GM21576 (cell line): Measurements from ENCODE around the gene PPP1R27.
A peak's percentile ranks its signal among the peaks of the same experiment; 100 is the strongest.
"Not testable (repeated sequence)": the region's sequence is repeated elsewhere in the genome, so short reads cannot be mapped to it uniquely, and the experiment has no call there.

Experiments used
- ATAC-seq: cut with Tn5 transposase; IDR thresholded peaks from one replicate; pipeline ENCODE4 v1.9.1; 2021; ENCODE audit warnings: mild to moderate bottlenecking, moderate library complexity; ENCODE audit not compliant: unreplicated experiment

The PPP1R27 gene

GRCh38 chr17:81842725-81843504 lies 8.1 kb upstream of the PPP1R27 start:
- ATAC-seq: no peak

GRCh38 chr17:81842378-81842724 lies 7.5 kb upstream of the PPP1R27 start:
- no peak for ATAC-seq

GRCh38 chr17:81841866-81842265 lies 7.0 kb upstream of the PPP1R27 start:
- ATAC-seq: no peak

GRCh38 chr17:81840826-81841778 lies 6.3 kb upstream of the PPP1R27 start:
- ATAC-seq: no peak

GRCh38 chr17:81840059-81840458 lies 5.2 kb upstream of the PPP1R27 start:
- not testable (repeated sequence) for ATAC-seq

GRCh38 chr17:81839301-81839700 lies 4.5 kb upstream of the PPP1R27 start:
- no peak for ATAC-seq

GRCh38 chr17:81838753-81839255 lies 4.0 kb upstream of the PPP1R27 start:
- ATAC-seq: no peak

GRCh38 chr17:81837641-81838040 lies 2.8 kb upstream of the PPP1R27 start:
- ATAC-seq: no peak

- ATAC-seq: no peak
Measured at GRCh38 chr17:81833921-81834830, 674 bp downstream of the PPP1R27 start.

- ATAC-seq: peak; percentile 61
Measured at GRCh38 chr17:81833160-81833920, 1.5 kb downstream of the PPP1R27 start, which contains the start of gene MCRIP1. Gene MCRIP1, minus strand, starts transcription at chr17:81833291. Its CDS starts 8,785 bp downstream, at chr17:81824506.

- ATAC-seq: peak; percentile 24
Measured at GRCh38 chr17:81832608-81833159, 2.2 kb downstream of the PPP1R27 start.

- ATAC-seq: peak; percentile 21
Measured at GRCh38 chr17:81831957-81832607, 2.8 kb downstream of the PPP1R27 start.

GRCh38 chr17:81831563-81831956 lies 3.3 kb downstream of the PPP1R27 start:
- no peak for ATAC-seq

- ATAC-seq: no peak
Measured at GRCh38 chr17:81829858-81830257, 5.0 kb downstream of the PPP1R27 start.

GRCh38 chr17:81828656-81829055 lies 6.2 kb downstream of the PPP1R27 start:
- no peak for ATAC-seq

- ATAC-seq: no peak
Measured at GRCh38 chr17:81825841-81826466, 8.9 kb downstream of the PPP1R27 start.

GRCh38 chr17:81824595-81824994 lies 10.3 kb downstream of the PPP1R27 start:
- ATAC-seq: no peak

- no peak for ATAC-seq
Measured at GRCh38 chr17:81823820-81824550, 10.9 kb downstream of the PPP1R27 start.
